BJ (cell line): Measurements from ENCODE around the gene DEPDC1B. TPM values are rescaled to one million over a fixed set of nuclear protein-coding genes. Genes with fewer than 3 reads are reported as not detected.

Experiments
- CTCF ChIA-PET: fragments of 350-600 bp; formaldehyde crosslinking; extraction: SDS; loops from one replicate; lab custom pipeline; 2021; ENCODE audit warnings: antibody characterized with exemption, inconsistent platforms; lab: Yijun Ruan, JAX
- POLR2A ChIA-PET: fragments of 300-600 bp; sonication (Branson Sonifier 250); formaldehyde crosslinking; extraction: SDS; loops from one replicate; lab custom pipeline; 2021; ENCODE audit warnings: antibody characterized with exemption; lab: Charles Lee
- DNase-seq: peaks from one replicate; pipeline ENCODE4 v3.0.0-alpha.2; 2011; ENCODE audit warnings: low read depth
- H3K27me3 ChIP-seq: 2 replicates; pipeline ENCODE4 v1.6.0; 2011; ENCODE audit warnings: low read length; ENCODE audit not compliant: control insufficient read depth, insufficient read depth
- H3K36me3 ChIP-seq: 2 replicates; pipeline ENCODE4 v1.5.1; 2011; ENCODE audit warnings: low read length; ENCODE audit not compliant: control insufficient read depth, insufficient read depth
- H3K4me3 ChIP-seq: 2 replicates; pipeline ENCODE4 v1.5.1; 2011; ENCODE audit warnings: low read depth, mild to moderate bottlenecking, control low read depth, low read length
- CTCF ChIP-seq: IDR thresholded peaks from 2 replicates; pipeline ENCODE4 v1.5.1; 2011; ENCODE audit warnings: low read depth, mild to moderate bottlenecking, control low read depth, inconsistent platforms, low read length, moderate library complexity; ENCODE audit not compliant: insufficient read depth
- polyA plus RNA-seq: library from polyadenylated mRNA; depleted of rRNA; stranded (reverse); fragments of >200 nt; gene quantifications from 2 replicates; pipeline ENCODE4 v1.2.3, GENCODE V29; 2011

DEPDC1B gene
- polyA plus RNA-seq, 1 experiment, result 6.5 TPM

DNA sequence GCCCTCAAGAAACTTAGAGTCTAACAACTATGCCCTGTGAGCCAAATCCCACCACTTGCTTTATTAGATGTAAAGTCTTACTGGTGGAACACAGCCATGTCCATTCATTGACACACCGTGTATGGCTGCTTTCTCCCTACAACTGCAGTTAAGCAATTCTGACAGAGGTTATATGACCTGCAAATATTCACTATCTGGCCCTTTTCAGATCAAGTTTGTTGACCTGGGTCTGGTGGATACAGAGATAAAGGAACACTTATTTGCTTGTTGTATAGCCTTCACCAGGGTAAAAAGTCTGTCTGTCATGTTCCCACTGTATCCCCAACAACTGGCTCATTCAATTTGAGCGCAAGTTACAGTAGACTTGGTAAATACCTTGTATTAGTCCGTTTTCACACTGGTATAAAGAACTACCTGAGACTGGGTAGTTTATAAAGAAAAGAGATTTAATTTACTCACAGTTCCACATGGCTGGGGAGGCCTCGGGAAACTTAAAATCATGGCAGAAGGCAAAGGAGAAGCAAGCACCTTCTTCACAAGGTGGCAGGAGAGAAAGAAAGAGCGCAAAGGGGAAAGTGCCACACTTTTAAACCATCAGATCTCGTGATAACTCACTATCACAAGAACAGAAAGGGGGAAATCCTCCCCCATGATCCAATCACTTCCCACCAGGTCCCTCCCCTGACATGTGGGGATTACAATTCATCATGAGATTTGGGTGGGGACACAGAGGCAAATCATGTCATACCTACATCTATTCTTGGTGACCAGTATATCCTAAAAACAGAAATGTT lies 27.9 kb downstream of the DEPDC1B start:
- no peaks in the 10 kb centered on the region for H3K27me3 ChIP-seq
- CTCF ChIA-PET, result no interaction called here
- H3K4me3 ChIP-seq, result no peak overlapping the region
- no peak for TF ChIP-seq CTCF
- no peaks in the 10 kb centered on the region for H3K36me3 ChIP-seq
- POLR2A ChIA-PET, result no interaction called here
- no peak for DNase-seq

GRCh38 chr5:60670749-60671148 lies 29.2 kb downstream of the DEPDC1B start:
- Histone ChIP-seq H3K4me3 (no peak overlapping the region), H3K27me3 (no peaks in the 10 kb centered on the region), H3K36me3 (no peaks in the 10 kb centered on the region)
- CTCF ChIA-PET, result interaction anchor here (0.6 to 3.7 kb wide), 4 partner anchors 12 to 860 kb away, joined by 3 to 25 read pairs (median 10); no protein-coding TSS in a partner anchor
- DNase-seq, result no peak
- no peak for TF ChIP-seq CTCF
- POLR2A ChIA-PET, result no interaction called here

- ChIA-PET CTCF (interaction anchor here (0.6 to 3.7 kb wide), 16 partner anchors 10 to 858 kb away, joined by 3 to 25 read pairs (median 4); partner anchors contain the start of gene DEPDC1B), POLR2A (no interaction called here)
- no peaks in the 10 kb centered on the region for H3K36me3 ChIP-seq
- no peaks in the 10 kb centered on the region for H3K27me3 ChIP-seq
- peak; percentile 53 for TF ChIP-seq CTCF
- no peak overlapping the region for H3K4me3 ChIP-seq
- DNase-seq, result no peak
Measured at GRCh38 chr5:60668686-60669304, 31.2 kb downstream of the DEPDC1B start.

DNA sequence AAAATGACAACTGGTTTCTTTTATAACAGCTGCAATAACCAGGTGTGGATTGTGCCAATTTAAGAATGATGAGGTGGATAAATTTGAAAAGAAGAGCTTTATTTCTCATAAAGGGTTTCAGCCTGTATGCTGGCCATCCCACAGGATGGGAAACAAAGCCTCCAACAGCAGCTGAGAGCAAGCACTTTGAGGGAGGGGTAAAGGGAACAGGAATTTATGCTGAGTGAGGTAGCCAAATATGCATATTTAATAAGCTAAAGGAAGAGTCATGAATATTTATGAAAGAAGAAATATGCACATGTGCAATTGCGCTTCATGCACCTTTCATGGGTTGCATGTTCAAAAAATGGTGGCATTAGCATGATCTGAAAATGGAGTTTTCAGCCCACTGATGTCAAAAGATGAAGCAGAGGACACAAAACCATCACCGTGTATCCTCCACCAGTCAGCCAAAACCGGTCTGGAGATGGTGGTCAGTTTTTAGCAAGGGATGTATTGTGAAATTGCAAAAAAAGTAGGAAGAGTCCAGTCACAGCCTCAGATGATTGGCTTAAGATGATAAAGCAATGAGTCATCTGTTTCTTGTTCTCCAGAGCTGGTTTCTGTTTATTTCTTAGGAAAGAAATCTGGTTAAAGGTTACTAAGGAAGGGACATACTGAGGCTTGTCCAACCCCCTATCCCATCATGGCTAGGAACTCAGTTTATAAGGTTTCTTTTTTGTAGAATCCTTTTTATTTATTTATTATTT lies 47.9 kb downstream of the DEPDC1B start:
- ChIA-PET POLR2A (no interaction called here), CTCF (interaction anchor here (0.6 to 1.9 kb wide), 6 partner anchors 11 to 515 kb away, joined by 3 to 4 read pairs (median 4); no protein-coding TSS in a partner anchor)
- peak; percentile 72 for DNase-seq
- no peak for TF ChIP-seq CTCF
- Histone ChIP-seq H3K27me3 (no peaks in the 10 kb centered on the region), H3K4me3 (no peak overlapping the region), H3K36me3 (no peaks in the 10 kb centered on the region)
